Mucosa of descending colon (tissue), 3 donors: ENCODE measurements around the gene GPR63. TPM values are rescaled to one million over a fixed set of nuclear protein-coding genes. Genes with fewer than 3 reads are reported as not detected.

Source experiments
- ATAC-seq: fragments of 200-7000 bp; cut with Tn5 transposase; one replicate; pipeline ENCODE4 v1.9.1; 2020; ENCODE audit warnings: mild to moderate bottlenecking, moderate library complexity
- DNase-seq, 3 donors: peaks; one replicate each; pipeline ENCODE4 v3.0.0-alpha.2; 2020
- H3K36me3 ChIP-seq: fragments of 200-600 bp; one replicate; pipeline ENCODE4 v1.8.0; 2021; ENCODE audit warnings: low read depth, mild to moderate bottlenecking
- H3K4me1 ChIP-seq: fragments of 200-600 bp; one replicate; pipeline ENCODE4 v1.8.0; 2021; ENCODE audit warnings: low read depth, mild to moderate bottlenecking
- H3K4me3 ChIP-seq: fragments of 200-600 bp; one replicate; pipeline ENCODE4 v1.8.0; 2021; ENCODE audit warnings: mild to moderate bottlenecking
- H3K9me3 ChIP-seq: fragments of 200-600 bp; one replicate; pipeline ENCODE4 v1.8.0; 2021; ENCODE audit warnings: mild to moderate bottlenecking
- intact Hi-C, 2 donors: fragments of 100-400 bp; cut with DNase I in 1 of 2; cut with micrococcal nuclease in 1 of 2; formaldehyde crosslinking; loops; one replicate each; pipeline versions ENCODE4 v1.11.0 to v1.11.1; 2022; cut with DNase I, micrococcal nuclease
- total RNA-seq, 3 donors: library from RNA; stranded (reverse); fragmentation: NEBNext Ultra II Directional in 2 of 3; extraction: Animal tissue kit (Norgen Biotek cat#: 25700) in 2 of 3; gene quantifications; one replicate each; pipeline versions ENCODE4 v1.2.1 to v1.2.4, GENCODE V29; 2021 to 2023
- TF ChIP-seq, protein P1 (sequence below): fragments of 200-600 bp; IDR thresholded peaks from one replicate; pipeline ENCODE4 v1.8.0; 2022; ENCODE audit warnings: antibody characterized with exemption, mild to moderate bottlenecking
- donor health status: DM: no; HTN: no; CAD: no; lungs with moderate emphysema.
- donor health status: DM: no; HTN: no; CAD: no.
- donor health status: DM: no; HTN: yes; CAD: no.

The GPR63 gene
- total RNA-seq, 3 donors from 2014 or later: 1.3 to 1.5 (median 1.3) TPM

DNA sequence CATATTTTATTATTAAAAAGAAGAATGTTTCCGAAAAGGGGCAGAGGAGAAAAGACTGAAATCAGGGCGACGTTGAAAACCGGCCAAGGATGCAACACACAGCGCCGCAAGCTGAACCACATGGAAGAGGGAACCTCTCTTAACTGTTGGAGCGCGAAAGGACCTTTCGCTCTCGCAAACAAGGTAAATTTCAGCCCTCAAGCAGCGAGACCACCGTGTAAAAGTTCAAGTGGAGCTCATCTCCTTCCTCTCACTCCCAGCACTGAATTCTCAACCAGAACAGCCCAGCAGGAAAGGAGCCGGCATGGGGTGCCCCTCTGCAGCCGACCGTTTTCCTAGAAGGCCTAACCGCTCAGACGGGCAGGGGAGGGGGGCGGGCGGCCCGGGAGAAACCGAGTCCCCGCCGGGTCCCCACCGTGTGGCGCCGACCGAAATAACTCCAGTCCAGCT is 621 bp downstream of the GPR63 start:
- ATAC-seq: peak; percentile 34

DNA sequence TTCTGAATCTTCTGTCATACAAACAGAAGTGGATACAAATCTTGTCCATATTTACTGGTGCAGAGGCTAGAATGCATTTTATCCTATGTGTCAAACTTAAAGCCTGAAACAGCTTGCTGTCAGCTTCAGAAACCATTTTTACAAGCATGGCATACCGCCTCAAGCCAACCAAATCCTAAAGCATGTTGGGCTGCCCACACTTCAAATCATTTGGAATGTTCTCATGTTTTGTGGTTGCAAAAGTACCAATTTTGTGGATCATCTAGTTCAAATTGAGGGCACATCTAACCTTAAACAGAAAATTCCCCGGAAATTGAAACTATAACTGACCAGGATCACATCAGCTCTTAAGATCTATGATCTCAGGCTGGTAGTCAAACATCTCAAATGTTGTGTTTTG is 3.2 kb downstream of the GPR63 start:
- Histone ChIP-seq H3K4me1 (no peaks in the 10 kb centered on the region), H3K36me3 (no peaks in the 10 kb centered on the region), H3K4me3 (no peak overlapping the region), H3K9me3 (no peaks in the 10 kb centered on the region)
- TF ChIP-seq, protein P1, sequence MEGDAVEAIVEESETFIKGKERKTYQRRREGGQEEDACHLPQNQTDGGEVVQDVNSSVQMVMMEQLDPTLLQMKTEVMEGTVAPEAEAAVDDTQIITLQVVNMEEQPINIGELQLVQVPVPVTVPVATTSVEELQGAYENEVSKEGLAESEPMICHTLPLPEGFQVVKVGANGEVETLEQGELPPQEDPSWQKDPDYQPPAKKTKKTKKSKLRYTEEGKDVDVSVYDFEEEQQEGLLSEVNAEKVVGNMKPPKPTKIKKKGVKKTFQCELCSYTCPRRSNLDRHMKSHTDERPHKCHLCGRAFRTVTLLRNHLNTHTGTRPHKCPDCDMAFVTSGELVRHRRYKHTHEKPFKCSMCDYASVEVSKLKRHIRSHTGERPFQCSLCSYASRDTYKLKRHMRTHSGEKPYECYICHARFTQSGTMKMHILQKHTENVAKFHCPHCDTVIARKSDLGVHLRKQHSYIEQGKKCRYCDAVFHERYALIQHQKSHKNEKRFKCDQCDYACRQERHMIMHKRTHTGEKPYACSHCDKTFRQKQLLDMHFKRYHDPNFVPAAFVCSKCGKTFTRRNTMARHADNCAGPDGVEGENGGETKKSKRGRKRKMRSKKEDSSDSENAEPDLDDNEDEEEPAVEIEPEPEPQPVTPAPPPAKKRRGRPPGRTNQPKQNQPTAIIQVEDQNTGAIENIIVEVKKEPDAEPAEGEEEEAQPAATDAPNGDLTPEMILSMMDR: no peak
- intact Hi-C loops: no loop called here
- no peak for ATAC-seq
- DNase-seq: no peak

More for the DNA sequence above, 621 bp downstream of the GPR63 start:
- intact Hi-C loops: no loop called here
- TF ChIP-seq, protein P1: no peak
- Histone ChIP-seq H3K36me3 (no peaks in the 10 kb centered on the region), H3K4me3 (peak overlapping the region; percentile 37), H3K9me3 (no peaks in the 10 kb centered on the region), H3K4me1 (no peaks in the 10 kb centered on the region)
- peak in 1 of 3 donors; percentile 22 for DNase-seq

DNA sequence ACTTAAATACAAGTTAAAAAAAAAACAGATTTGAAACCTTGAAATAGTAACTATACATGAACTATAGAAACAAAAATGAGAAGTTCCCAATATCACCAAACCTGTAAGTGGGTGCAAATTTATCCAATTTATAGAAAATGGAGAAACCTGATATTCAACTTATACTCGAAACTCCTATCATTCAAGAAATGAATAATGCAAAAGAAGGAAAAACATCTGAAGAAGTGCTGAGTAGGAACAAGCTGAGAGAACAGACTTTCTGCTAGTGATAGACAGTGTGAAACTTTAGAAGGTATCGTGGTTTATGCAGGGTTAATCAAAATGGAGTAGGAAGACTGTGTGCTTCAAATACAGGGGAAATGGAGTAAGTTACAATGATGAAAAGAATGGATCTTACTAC is 4.5 kb downstream of the GPR63 start:
- ATAC-seq: no peak
- Histone ChIP-seq H3K4me3 (no peak overlapping the region), H3K9me3 (no peaks in the 10 kb centered on the region), H3K4me1 (no peaks in the 10 kb centered on the region), H3K36me3 (no peaks in the 10 kb centered on the region)
- intact Hi-C loops: no loop called here
- TF ChIP-seq, protein P1: no peak
- no peak for DNase-seq

DNA sequence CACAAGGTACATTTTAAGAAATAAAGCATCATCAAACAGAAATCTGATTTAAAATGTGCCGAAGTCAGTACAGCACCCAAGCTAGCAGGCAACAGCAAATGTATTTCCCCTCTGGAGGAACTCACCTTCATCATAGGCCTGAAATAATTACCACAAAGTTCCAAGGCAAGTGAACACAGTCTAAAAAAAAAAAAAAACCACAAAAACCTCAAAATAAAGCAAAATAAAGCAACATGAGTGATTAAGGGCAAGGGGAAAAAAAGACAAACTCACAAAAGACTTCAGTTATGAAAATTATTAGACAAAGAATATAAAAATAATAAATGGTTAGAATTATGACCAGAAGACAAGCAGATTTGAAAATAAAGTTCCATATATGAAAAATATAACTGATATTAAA is 10.4 kb downstream of the GPR63 start:
- H3K36me3 ChIP-seq: no peaks in the 10 kb centered on the region
- no peak overlapping the region for H3K4me3 ChIP-seq
- H3K4me1 ChIP-seq: no peaks in the 10 kb centered on the region
- no peaks in the 10 kb centered on the region for H3K9me3 ChIP-seq
- TF ChIP-seq, protein P1: no peak
- ATAC-seq: no peak
- no peak for DNase-seq
- intact Hi-C loops: no loop called here

DNA sequence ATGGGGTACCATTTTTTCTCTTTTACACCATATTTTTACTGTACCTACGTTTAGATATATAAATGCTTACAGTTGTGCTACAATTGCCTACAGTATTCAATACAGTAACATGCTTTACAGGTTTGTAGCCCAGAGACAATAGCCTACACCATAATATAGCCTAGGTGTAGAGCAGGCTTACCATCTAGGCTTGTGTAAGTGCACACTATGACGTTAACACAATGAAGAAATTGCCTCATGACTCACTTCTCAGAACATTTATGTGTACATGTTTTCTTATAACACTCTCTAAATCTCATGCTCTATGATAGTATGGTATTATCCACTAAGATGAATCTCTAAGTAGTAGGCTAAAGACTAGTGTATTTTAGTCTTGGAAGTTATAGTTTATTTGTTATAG is 13.5 kb downstream of the GPR63 start:
- DNase-seq (no peak), ATAC-seq (no peak)
- Histone ChIP-seq H3K4me3 (no peak overlapping the region), H3K4me1 (no peaks in the 10 kb centered on the region), H3K9me3 (no peaks in the 10 kb centered on the region), H3K36me3 (no peaks in the 10 kb centered on the region)
- TF ChIP-seq, protein P1: no peak
- intact Hi-C loops: no loop called here

DNA sequence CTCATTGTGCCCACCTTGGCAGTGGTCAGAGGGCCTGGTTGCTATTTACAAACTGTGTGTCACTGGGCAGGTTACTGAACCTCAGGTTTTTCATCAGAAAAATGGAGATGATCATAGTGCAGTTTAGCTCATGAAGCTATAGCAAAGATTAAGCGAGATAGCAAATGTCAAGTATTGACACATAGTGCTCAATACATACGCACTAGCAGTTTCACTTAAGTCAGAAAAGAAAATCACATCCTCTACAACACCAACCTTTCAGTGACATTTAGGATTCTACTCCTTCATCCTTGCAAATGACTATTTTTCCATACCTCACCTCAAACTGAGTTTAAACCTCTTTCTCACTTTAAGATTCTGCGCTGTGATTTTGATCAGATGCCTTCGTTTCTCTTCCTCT is 16.2 kb downstream of the GPR63 start:
- no peak overlapping the region for H3K4me3 ChIP-seq
- ATAC-seq (no peak), DNase-seq (no peak)
- no peaks in the 10 kb centered on the region for H3K4me1 ChIP-seq
- TF ChIP-seq, protein P1: no peak
- intact Hi-C loops: no loop called here
- no peaks in the 10 kb centered on the region for H3K36me3 ChIP-seq
- no peaks in the 10 kb centered on the region for H3K9me3 ChIP-seq
